NB4 (cell line): ENCODE results near the gene MED17.

ENCODE experiments used
- CTCF ChIP-seq: IDR thresholded peaks from one replicate; pipeline ENCODE4 v1.5.1; 2012; ENCODE audit warnings: low read depth, low read length
- MYC ChIP-seq: IDR thresholded peaks from 2 replicates; pipeline ENCODE4 v1.6.1; 2011; ENCODE audit warnings: low read depth, low read length
- POLR2A ChIP-seq: IDR thresholded peaks from 2 replicates; pipeline ENCODE4 v1.6.1; 2011; ENCODE audit warnings: mild to moderate bottlenecking; ENCODE audit not compliant: insufficient read length; ENCODE audit errors: extremely low read depth
- TF ChIP-seq, protein P1 (sequence below): IDR thresholded peaks from 2 replicates; pipeline ENCODE4 v1.6.1; 2011; ENCODE audit warnings: low read depth, low read length

- TF ChIP-seq CTCF (no peak), POLR2A (no peak), MYC (no peak)
- TF ChIP-seq, protein P1, sequence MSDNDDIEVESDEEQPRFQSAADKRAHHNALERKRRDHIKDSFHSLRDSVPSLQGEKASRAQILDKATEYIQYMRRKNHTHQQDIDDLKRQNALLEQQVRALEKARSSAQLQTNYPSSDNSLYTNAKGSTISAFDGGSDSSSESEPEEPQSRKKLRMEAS: no peak
Measured at GRCh38 chr11:93784935-93785360, 866 bp downstream of the MED17 start.
